Stimulated activated CD4-positive, alpha-beta T cell treated with anti-CD3 and anti-CD28 coated beads, Interleukin-2, amount 100 ng/mL, for 24 hours (primary cell): ENCODE measurements around the gene NQO1.
"Not testable (repeated sequence)": the region's sequence is repeated elsewhere in the genome, so short reads cannot be mapped to it uniquely, and the experiment has no call there.

Source experiments
- DNase-seq, 2 donors: peaks; one replicate each; pipeline ENCODE4 v3.0.0-alpha.2; 2020

NQO1 gene

DNA sequence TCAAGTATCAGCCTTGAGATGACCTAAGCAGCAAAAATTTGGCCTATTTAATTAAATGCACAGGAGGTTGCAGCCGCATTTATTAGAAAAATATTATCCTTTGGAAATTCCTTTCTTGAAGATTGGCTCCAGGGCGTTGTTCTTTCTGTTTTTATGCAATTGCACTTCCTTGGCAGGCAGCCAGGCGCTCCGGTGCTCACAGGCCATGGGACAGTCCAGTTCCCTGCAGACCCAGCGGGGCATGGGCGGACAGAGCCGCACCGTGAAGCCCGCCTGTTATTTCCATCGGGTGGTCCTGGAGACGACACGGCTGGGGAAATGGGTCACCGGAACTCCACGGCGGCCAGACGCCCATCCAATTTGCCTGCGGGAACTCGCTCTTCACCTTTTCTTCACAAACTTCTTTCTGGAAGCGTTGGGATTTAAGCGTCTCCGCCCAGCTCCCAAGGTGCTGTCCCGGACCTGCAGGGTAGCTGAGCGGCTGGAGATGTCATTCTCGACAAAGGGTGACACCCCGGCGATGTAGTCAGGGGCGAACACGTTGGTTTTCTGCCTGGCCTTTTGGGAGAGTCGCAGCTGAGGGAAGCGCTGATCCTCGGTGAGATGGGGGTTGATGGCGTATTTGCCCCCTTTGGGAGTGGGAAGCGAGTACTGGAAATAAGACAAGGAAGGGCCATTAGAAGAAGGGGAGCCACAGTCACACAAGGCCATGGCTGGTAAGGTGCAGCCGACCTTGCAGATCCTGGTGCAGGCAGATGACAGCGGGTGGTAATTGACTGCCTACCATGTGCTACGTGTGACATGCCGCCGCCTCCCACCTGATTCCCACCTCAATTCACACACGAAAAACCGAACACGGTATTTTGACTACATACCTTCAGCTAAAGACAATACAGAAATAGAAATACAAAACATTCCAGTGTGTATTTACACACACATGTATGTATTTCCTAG, 15.9 kb upstream of the NQO1 start:
- no peak for DNase-seq

DNA sequence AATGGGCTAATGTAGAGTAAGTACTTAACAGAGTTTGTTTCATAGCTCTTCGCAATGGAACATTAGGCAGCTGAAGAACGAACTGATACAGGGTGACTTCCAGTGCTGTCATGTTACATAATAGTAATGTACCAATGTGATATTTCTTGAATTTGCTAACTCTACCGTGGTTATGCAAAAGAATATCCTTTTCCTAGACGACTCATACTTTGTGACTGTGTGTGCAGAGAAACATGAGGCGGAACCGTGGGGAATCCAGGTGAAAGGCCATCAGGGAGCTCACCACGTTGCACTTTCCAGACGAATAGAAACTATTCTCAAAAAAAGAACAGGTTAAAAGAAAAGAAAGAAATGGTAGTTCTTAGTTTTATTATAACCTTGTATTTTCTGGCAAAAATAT, 15.2 kb upstream of the NQO1 start:
- DNase-seq: no peak

DNA sequence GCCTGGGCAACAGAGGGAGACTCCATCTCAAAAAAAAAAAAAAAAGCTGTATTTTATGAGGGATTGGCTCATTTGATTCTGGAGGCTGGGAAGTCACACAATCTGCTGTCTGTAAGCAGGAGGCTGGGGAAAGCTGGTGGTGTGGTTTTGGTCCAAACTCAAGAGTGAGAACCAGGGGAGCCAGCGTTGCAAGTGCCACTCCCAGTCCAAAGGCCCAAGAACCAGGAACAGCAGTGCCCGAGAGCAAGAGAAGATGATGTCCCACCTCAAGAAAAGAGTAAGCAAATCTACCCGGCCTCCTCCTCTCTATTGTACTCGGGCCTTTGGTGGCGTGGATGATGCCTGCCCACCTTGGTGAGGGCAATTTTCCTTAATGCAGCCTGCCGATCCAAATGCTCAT, 5.7 kb upstream of the NQO1 start:
- no peak for DNase-seq

DNA sequence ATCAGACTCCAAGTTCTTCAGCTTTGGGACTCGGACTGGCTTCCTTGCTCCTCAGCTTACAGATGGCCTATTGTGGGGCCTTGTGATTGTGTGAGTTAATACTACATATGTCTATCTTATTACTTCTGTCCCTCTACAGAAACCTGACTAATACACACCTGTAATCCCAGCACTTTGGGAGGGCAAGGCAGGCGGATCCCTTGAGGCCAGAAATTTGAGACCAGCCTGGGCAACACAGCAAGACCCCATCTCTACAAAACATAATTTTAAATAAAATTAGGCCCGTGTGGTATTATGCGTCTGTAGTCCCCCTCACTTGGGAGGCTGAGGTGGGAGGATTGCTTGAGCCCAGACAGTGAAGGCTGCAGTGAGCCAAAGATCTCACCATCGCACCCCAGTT, 4.9 kb upstream of the NQO1 start:
- not testable (repeated sequence) for DNase-seq

DNA sequence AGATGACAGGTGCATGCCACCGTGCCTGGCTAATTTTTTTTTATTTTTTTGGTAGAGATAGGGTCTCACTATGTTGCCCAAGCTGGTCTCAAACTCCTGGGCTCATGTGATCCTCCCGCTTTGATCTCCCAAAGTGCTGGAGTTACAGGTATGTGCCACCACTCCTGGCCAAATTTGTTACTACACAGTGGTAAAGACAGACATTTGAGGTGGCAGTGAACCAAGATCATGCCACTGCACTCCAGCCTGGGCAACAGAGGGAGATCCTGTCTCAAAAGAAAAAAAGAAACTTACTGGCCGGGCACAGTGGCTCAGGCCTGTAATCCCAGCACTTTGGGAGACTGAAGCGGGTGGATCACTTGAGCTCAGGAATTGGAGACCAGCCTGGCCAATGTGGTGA, 2.7 kb upstream of the NQO1 start:
- DNase-seq: not testable (repeated sequence)

DNA sequence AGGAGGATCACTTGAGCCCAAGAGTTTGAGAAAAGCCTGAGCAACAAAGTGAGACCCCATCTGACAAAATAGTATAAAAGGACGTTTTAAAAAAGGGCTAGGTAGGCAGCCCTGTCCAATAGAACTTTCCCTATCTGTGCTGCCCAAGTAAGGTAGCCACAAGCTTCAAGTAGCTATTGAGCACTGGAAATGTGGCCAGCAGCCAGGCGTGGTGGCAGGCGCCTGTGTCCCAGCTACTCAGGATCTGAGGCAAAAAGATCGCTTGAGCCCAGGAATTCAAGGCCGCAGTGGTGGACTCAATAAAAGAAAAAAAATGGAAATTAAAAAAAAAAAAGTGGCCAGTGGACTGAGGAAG, 1.5 kb upstream of the NQO1 start:
- no peak for DNase-seq

DNA sequence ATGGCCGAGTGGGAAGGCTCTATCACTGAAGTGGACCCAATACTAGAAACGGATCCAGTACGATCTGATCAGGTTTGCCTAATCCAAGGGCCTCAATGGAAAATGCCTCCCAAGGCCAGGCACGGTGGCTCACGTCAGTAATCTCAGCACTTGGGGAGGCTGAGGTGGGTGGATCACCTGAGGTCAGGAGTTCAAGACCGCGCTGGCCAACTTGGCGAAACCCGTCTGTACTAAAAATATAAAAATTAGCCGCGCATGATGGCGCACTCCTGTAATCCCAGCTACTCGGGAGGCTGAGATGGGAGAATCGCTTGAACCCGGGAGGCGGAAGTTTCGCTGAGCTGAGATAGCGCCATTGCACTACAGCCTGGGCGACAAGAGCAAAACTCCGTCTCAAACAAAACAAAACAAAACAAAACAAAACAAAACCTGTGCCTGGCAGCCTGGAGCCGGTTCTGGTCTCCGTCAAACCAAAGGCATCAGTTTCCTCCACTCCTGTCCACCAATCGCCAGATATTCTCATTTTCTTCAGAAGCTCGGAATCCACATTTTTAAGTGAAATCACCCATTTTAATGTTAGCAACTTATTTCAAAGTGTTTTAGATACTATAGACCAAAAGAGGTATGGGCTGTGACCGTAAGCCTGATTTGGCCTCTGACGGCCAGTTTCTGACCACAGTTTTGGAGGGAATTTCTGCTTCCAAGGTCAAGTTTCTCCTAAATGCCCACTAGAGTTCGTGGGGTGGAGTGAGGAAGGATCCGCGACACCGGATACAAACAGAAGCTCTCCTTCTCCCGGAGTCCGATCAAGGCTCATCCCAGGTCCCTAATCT, 664 bp downstream of the NQO1 start:
- DNase-seq: no peak

DNA sequence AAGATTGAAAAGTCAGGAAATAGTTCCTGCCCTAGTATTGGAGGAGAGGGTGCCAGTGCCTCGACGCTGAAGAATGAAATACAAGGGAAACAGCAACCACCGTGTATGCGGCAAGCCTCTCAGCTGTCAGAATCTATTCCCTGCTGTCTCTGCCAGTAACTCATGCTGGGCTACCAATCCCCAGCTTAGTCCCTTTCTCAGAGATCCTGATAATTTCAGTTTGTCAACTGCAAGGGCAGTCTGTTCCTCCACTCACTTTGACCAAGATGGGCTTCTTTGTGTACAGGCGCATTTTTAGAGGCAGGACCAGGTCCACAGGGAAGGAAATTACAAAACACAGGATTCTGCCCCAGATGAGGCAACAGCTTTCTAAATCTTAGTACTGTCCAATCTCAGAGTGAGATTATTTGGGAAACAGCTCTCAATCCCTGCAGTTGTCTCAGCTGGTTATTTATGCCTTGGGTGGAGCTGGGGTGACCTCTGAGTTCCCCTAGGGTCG, 1.3 kb downstream of the NQO1 start:
- DNase-seq: no peak

DNA sequence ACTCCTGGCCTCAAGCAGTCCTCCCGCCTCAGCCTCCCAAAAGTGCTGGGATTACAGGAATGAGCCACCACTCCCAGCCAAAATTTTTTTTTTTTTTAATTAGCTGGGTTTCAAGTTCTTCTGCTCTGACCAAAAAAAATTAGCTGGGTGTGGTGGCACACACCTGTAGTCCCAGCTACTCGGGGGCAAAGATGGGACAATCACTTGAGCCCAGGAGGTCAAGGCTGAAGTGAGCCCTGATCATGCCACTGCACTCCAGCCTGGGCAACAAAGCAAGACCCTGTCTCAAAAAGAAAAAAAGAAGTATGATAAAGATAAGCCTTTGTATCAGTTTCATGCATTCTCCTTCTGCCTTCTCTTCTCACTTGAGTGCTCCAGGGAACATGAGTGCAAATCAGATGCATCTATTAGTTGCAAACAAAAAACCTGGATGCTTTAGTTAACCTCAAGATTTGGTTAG, 1.9 kb downstream of the NQO1 start:
- no peak for DNase-seq

DNA sequence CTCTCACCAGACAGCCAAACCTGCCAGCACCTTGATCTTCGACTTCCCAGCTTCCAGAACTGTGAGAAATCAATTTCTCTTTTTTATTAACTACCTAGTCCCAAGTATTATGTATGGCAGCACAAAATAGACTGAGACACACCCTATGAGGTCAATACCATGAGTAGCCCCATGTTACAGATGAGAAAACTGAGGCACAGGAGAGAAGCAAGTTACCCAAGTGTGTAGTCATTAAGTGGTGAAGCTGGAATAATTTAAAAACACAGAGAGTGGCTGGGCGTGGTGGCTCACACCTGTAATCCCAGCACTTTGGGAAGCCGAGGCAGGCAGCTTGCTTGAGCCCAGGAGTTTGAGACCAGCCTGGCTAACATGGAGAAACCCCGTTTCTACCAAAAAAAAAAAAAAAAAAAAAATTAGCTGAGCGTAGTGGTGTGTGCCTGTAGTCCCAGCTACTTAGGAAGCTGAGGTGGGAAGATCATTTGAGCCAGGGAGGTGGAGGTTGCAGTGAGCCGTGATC, 4.9 kb downstream of the NQO1 start:
- no peak for DNase-seq

DNA sequence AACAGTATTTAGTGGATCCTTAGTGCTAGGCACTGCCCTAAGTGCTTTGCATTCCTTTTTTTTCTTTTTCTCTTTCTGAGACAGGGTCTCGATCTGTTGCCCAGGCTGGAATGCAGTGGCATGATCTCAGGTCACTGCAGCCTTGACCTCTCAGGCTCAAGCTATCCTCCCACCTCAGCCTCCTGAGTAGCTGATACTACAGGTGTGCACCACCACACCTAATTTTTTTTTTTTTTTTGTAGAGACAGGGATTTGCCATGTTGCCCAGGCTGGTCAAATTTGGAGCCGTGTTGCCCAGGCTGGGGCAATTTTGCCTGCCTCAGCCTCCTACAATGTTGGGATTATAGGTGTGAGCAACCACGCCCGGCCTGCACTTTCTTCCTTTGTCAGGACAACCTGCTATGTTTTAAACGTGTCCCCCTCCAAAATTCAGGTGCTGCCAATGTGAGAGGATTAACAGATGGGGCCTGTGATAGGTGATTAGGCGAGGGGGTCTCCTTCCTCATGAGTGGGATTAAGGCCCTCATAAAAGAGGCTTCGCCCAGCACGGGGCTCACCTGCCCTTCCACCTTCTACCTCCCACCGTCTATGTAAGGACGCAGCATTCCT, 5.4 kb downstream of the NQO1 start:
- peak in 1 of 2 donors; percentile 1 for DNase-seq

DNA sequence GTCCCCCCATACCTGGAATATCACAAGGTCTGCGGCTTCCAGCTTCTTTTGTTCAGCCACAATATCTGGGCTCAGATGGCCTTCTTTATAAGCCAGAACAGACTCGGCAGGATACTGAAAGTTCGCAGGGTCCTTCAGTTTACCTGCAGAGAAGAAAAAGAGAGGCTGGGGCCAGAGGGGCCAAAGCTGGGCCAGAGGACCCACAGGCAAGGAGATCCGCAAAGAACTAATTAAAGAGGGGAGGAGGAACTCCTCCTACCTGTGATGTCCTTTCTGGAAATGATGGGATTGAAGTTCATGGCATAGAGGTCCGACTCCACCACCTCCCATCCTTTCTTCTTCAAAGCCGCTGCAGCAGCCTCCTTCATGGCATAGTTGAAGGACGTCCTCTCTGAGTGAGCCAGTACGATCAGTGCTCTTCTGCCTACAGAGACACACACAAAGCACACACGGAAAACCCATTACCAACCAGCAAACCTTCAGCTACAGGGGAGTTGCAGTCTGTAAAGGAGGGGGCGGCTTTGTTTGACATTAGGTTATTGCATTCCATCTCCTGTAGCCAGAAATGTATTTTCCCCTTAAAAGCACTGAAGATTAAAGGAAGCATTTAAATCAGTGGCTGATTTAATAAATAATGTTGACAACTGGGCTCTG, 8.1 kb downstream of the NQO1 start:
- peak in 1 of 2 donors; percentile 1 for DNase-seq

DNA sequence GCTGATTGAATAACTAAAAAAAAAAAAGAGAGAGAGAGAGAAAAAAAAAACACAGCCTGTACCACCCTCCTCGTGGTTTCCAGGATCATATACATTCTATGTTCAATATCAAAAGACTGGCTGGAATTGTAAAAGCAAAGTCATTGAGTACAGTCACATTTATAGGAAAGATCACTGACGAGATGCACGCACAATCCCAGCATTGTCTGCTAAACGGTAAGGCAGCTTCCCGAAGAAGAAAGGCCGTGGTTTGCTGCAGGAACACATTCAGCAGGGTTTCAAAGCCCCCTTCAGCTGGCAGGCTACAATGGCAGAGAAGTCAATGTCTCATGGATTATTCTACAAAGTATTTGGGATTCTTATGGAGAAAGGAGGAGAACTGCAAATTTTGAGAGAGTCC, 9.3 kb downstream of the NQO1 start:
- DNase-seq: no peak

DNA sequence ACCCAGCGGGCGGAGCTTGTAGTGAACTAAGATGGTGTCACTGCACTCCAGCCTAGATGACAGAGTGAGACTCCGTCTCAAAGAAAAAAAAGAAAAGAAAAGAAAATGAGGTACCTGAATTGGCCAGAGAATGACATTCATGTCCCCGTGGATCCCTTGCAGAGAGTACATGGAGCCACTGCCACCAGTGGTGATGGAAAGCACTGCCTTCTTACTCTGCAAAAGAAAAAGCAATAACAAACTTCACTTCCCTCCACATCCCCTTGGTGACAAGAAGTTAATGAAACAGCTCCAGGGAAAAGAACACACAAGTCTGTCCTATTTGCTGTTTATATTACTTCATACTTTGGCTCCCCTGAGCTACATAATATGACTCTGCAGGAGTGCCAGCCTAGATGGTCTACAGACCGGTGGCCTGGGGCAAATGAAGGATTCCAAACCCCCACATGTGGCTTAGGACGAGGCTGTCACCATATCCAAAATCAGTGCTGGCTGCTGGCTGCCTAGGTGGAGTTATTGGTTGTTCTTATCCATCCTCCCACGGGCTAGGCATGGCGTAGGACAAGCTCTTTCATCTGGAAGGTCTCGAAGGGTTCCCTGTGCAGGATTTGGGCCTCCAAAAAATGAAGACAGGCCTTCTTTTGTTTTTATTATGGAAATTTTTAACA, 13.3 kb downstream of the NQO1 start:
- DNase-seq: no peak

DNA sequence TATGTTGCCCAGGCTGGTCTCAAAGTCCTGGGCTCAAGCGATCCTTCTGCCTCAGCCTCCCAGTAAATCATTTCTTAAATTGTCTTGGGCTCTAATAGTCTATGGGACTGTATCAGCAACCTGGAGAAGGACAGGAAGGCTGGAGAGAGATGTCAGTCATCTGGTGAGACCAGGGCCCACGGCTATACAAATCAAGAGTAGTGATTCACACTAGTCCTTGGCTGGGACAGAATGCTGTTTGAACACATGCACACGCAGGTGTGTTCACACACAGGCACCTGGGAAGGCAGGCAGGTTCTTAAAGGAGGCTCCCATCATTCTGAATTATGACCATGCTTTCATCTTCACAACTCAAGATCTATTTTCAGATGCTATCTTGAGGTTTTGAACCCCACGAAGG, 14.1 kb downstream of the NQO1 start:
- DNase-seq: no peak

DNA sequence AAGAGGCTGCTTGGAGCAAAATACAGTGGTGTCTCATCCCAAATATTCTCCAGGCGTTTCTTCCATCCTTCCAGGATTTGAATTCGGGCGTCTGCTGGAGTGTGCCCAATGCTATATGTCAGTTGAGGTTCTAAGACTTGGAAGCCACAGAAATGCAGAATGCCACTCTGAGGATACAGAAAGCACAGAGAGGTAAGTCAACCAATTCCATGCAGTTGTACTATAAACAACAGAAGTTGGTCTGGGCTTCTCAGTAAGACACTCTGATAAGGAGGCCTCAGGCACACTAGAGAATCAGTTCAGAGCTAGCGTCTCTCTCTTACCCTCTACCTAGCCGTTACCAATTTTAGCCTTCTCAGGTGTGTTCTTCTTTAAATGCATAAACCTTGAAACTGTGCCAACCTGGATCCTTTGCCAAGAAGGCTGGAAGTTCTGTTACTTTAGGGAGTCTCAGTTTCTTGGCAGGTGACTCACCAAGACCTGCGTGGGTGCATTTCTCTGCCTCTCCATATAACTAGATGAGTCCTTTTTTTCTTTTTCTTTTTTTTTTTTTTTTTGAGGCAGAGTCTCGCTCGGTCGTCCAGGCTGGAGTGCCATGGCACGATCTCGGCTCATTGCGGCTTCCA, 15.1 kb downstream of the NQO1 start:
- DNase-seq: no peak

DNA sequence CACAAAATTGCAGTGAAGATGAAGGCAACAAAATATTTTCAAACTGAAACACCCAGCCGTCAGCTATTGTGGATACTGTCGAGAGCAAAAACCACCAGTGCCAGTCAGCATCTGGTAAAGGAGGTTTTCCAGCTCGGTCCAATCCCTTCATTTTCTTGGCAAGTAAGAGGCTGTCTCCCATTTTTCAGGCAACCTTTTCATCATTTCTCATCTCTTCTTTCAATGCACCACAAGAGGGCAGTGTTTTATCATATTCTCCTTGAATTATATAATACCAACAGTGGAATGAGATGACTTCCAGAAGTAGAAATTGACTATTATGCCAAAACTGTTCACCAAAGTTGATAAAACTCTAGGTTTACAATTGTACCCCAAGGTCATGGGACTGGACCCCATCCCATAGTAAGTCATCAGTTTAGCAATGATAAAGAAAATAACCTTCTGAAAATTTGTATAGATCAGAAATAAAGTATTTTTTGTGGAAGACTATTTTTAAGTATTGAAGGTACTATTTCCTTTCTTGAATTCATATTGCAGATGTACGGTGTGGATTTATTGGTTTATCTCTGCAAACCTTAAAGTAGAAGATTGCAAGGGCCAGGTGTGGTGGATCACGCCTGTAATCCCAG, 16.8 kb downstream of the NQO1 start:
- DNase-seq: no peak

DNA sequence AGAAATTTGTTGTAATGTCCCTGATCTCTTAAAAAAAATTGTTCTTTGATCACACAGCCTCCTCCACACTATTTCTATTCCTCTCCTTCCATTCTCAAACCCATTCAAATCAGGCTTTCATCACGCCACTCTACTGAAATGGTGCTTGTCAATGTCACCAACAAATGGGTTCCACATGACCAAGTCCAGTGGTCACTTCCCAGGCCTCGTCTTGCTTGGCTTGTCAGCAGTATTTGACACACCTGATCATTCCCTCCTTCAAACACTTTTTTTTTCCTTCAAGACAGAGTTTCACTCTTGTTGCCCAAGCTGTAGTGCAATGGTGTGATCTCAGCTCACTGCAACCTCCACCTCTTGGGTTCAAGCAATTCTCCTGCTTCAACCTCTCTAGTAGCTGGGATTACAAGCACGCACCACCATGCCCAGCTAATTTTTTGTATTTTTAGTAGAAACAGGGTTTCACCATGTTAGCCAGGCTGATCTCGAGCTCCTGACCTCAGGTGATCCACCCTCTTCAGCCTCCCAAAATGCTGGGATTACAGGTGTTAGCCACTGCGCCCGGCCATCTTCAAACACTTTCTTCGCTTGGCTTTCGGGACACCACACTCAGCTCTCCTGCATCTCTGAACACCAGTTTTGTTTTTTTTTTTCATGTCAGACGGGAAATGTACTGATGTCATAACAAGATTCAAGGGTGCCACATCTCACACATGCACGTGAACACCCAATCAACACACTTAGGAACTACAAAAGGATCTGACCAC, 18.3 kb downstream of the NQO1 start:
- DNase-seq: no peak

DNA sequence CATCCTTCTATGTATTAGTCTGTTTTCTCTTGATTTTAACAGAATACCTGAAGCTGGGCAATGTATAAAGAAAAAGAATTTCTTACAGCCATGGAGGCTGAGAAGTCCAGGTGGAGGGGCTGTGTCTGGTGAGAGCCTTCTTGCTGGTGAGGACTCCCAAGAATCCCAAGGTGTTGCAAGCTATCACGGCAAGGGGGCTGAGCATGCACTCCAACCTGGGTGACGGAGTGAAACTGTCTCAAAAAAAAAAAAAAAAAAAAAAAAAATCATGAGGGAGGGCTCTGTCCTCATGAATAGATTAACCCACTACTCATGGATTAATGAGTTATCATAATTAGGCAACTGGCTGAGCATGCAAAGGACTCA, 19.4 kb downstream of the NQO1 start:
- no peak for DNase-seq

DNA sequence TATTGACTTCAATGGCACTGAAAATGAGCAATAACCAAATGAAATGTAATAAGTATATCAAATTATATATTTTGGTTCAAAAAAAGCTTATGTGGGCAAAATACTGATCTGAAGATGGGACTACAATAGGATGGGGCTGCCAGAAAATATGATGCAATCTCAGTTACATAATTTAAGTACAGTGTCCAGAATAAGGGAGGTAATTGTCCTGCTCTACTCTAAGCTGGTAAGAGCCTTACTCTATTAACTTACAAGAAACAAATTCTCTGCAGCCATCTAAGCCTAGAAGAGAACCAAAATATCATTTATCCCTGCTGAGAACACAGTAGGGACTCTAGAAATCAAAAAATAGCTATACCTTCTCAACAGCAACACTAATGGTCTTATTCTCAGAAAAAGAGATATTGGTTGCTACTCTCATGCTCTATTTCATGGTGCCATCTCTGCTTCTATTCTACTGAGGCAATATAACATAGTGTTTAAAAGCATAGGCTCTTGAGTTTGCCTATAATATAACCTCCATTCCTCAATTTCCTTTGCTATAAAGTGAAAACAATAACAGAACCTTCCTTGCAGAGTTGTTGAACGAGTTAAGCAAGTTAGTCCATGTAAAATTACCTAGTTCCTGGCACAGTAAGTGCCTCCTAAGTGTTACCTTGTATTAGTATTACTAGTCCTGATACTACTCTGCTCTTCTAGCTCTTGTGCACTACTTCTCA, 19.9 kb downstream of the NQO1 start:
- no peak for DNase-seq
